ENCODE measurements around the gene TCOF1. TPM values are rescaled to one million over a fixed set of nuclear protein-coding genes. Genes with fewer than 3 reads are reported as not detected.

TCOF1 gene
- total and polyA plus RNA-seq, 2 donors (not counting 1 experiment from before 2014, with no cell fraction given): 30.9 to 62.4 TPM

- Histone ChIP-seq H3K9me3 (ENCODE audit: control extremely low read depth in 1 of 3, control insufficient read depth in 2 of 3, insufficient read depth in 1 of 3, low read length in 2 of 3) (peaks cover 0 to 4% (median 0%) of the 10 kb centered on the region in 3 donors), H3K79me2 (ENCODE audit: control insufficient read depth, insufficient read depth, low read length) (no peaks in the 10 kb centered on the region), H3K4me2 (replicated peaks; ENCODE audit: low read depth, low read length, poor library complexity, severe bottlenecking) (no peak overlapping the region), H3K36me3 (replicated peaks in 1 of 2; ENCODE audit: control extremely low read depth in 1 of 2, control insufficient read depth in 1 of 2, extremely low read depth in 1 of 2, insufficient read depth in 2 of 2, low read length in 1 of 2) (no peaks in the 10 kb centered on the region), H3K4me1 (ENCODE audit: control insufficient read depth in 2 of 2, insufficient read depth in 2 of 2, low read length in 2 of 2) (no peaks in the 10 kb centered on the region), H3K9ac (ENCODE audit: low read length) (no peak overlapping the region), H3K4me3 (ENCODE audit: control extremely low read depth in 1 of 5, extremely low read depth in 1 of 5, insufficient read depth in 1 of 5, low read depth in 2 of 5, low read length in 4 of 5) (no peak overlapping the region), H4K20me1 (ENCODE audit: control insufficient read depth, insufficient read depth, low read length, poor library complexity, severe bottlenecking) (no peaks in the 10 kb centered on the region), H3K27me3 (replicated peaks in 1 of 4; ENCODE audit: control extremely low read depth in 1 of 4, control insufficient read depth in 3 of 4, insufficient read depth in 4 of 4, low read length in 3 of 4) (no peaks in the 10 kb centered on the region), H2AFZ (ENCODE audit: insufficient read depth, low read depth, low read length, poor library complexity, severe bottlenecking) (no peak overlapping the region), H3K27ac (ENCODE audit: low read length in 2 of 2) (no peak overlapping the region)
- ChIA-PET CTCF (no interaction called here), POLR2A (no interaction called here)
- intact Hi-C loops (cut with micrococcal nuclease): no loop called here
- Mint-ChIP-seq H3K4me1 (no peaks in the 10 kb centered on the region), H3K27me3 (no peaks in the 10 kb centered on the region), H3K4me3 (no peak overlapping the region), H3K27ac (no peak overlapping the region), H3K9me3 (ENCODE audit: insufficient read depth) (no peaks in the 10 kb centered on the region)
- DNase-seq (no peak), ATAC-seq (ENCODE audit: low read depth) (no peak)
- WGBS (ENCODE audit: insufficient coverage): 94% methylated on average over 4 of the region's 4 CpGs
- no peak for TF ChIP-seq EZH2 (IDR thresholded peaks at IDR 0.05; ENCODE audit: borderline replicate concordance, insufficient read depth, low read depth, low read length, poor library complexity, severe bottlenecking)
- no peak for TF ChIP-seq CTCF (IDR thresholded peaks at IDR 0.05)
Observed at GRCh38 chr5:150341331-150341730, 16.2 kb upstream of the TCOF1 start.

GRCh38 chr5:150341989-150342388 is 15.5 kb upstream of the TCOF1 start:
- H3K9ac ChIP-seq (ENCODE audit: low read length): no peak overlapping the region
- no peaks in the 10 kb centered on the region for H3K79me2 ChIP-seq (ENCODE audit: control insufficient read depth, insufficient read depth, low read length)
- H3K36me3 ChIP-seq (replicated peaks in 1 of 2; ENCODE audit: control extremely low read depth in 1 of 2, control insufficient read depth in 1 of 2, extremely low read depth in 1 of 2, insufficient read depth in 2 of 2, low read length in 1 of 2): no peaks in the 10 kb centered on the region
- Mint-ChIP-seq H3K27ac (no peak overlapping the region), H3K27me3 (no peaks in the 10 kb centered on the region), H3K4me1 (no peaks in the 10 kb centered on the region), H3K9me3 (ENCODE audit: insufficient read depth) (no peaks in the 10 kb centered on the region), H3K4me3 (no peak overlapping the region)
- TF ChIP-seq EZH2 (IDR thresholded peaks at IDR 0.05; ENCODE audit: borderline replicate concordance, insufficient read depth, low read depth, low read length, poor library complexity, severe bottlenecking): no peak
- TF ChIP-seq CTCF (IDR thresholded peaks at IDR 0.05): no peak
- H3K9me3 ChIP-seq (ENCODE audit: control extremely low read depth in 1 of 3, control insufficient read depth in 2 of 3, insufficient read depth in 1 of 3, low read length in 2 of 3): peaks cover 0 to 4% (median 0%) of the 10 kb centered on the region in 3 donors
- no peak for ATAC-seq (ENCODE audit: low read depth)
- no peak overlapping the region for H3K4me2 ChIP-seq (replicated peaks; ENCODE audit: low read depth, low read length, poor library complexity, severe bottlenecking)
- ChIA-PET CTCF (interaction anchor here (0.6 kb wide), 1 partner anchor 9 kb away, joined by 4 read pairs; no protein-coding TSS in a partner anchor), POLR2A (no interaction called here)
- H3K27me3 ChIP-seq (replicated peaks in 1 of 4; ENCODE audit: control extremely low read depth in 1 of 4, control insufficient read depth in 3 of 4, insufficient read depth in 4 of 4, low read length in 3 of 4): no peaks in the 10 kb centered on the region
- no peak for DNase-seq
- no peaks in the 10 kb centered on the region for H4K20me1 ChIP-seq (ENCODE audit: control insufficient read depth, insufficient read depth, low read length, poor library complexity, severe bottlenecking)
- no CpG with 5 or more reads among the region's 1 CpG for WGBS (ENCODE audit: insufficient coverage)
- H3K4me1 ChIP-seq (ENCODE audit: control insufficient read depth in 2 of 2, insufficient read depth in 2 of 2, low read length in 2 of 2): no peaks in the 10 kb centered on the region
- no peak overlapping the region for H2AFZ ChIP-seq (ENCODE audit: insufficient read depth, low read depth, low read length, poor library complexity, severe bottlenecking)
- no peak overlapping the region for H3K27ac ChIP-seq (ENCODE audit: low read length in 2 of 2)
- H3K4me3 ChIP-seq (ENCODE audit: control extremely low read depth in 1 of 5, extremely low read depth in 1 of 5, insufficient read depth in 1 of 5, low read depth in 2 of 5, low read length in 4 of 5): no peak overlapping the region
- intact Hi-C loops (cut with micrococcal nuclease): no loop called here
